ENCODE measurements around the gene UCP2. TPM values are rescaled to one million over a fixed set of nuclear protein-coding genes. Genes with fewer than 3 reads are reported as not detected.

The UCP2 gene
- total RNA-seq, 1 experiment from 2014 or later, result 54.0 TPM

- DNase-seq (ENCODE audit: low spot score), result no peak
- no peak overlapping the region for H3K4me3 Mint-ChIP-seq
- CTCF ChIA-PET, result interaction anchor here (0.6 kb wide), 1 partner anchor 81 kb away, joined by 5 read pairs; no protein-coding TSS in a partner anchor
- ATAC-seq, result no peak
- peaks cover 15% of the 10 kb centered on the region for H3K4me1 Mint-ChIP-seq
- TF ChIP-seq ETV6 (CRISPR knock-in tag; IDR thresholded peaks at IDR 0.05), result no peak
- TF ChIP-seq ZNF263 (CRISPR knock-in tag; IDR thresholded peaks at IDR 0.05; ENCODE audit: low read depth), result no peak
- no peak for TF ChIP-seq NFE2L1 (CRISPR knock-in tag; IDR thresholded peaks at IDR 0.05)
- TF ChIP-seq STAT6 (CRISPR knock-in tag; conservative IDR thresholded peaks at IDR 0.05; ENCODE audit: low read depth), result no peak
- no peak for TF ChIP-seq IRF1 (CRISPR knock-in tag; IDR thresholded peaks at IDR 0.05)
- TF ChIP-seq PREB (CRISPR knock-in tag; IDR thresholded peaks at IDR 0.05; ENCODE audit: borderline replicate concordance), result no peak
- no peak for TF ChIP-seq SMAD3 (CRISPR knock-in tag; IDR thresholded peaks at IDR 0.05; ENCODE audit: borderline replicate concordance)
- no peak for TF ChIP-seq ATF2 (CRISPR knock-in tag; IDR thresholded peaks at IDR 0.05; ENCODE audit: borderline replicate concordance, low read depth)
- no peak for TF ChIP-seq ZNF232 (CRISPR knock-in tag; IDR thresholded peaks at IDR 0.05)
- TF ChIP-seq PRDM15 (CRISPR knock-in tag; IDR thresholded peaks at IDR 0.05), result no peak
- no peak for TF ChIP-seq HMGXB4 (CRISPR knock-in tag; IDR thresholded peaks at IDR 0.05)
- TF ChIP-seq ZBTB43 (CRISPR knock-in tag; IDR thresholded peaks at IDR 0.05), result no peak
- TF ChIP-seq RORB (CRISPR knock-in tag; IDR thresholded peaks at IDR 0.05), result no peak
- no peak for TF ChIP-seq HMGA2 (CRISPR knock-in tag; IDR thresholded peaks at IDR 0.05)
- TF ChIP-seq ZNF671 (CRISPR knock-in tag; IDR thresholded peaks at IDR 0.05), result no peak
- no peak for TF ChIP-seq ZNF416 (CRISPR knock-in tag; IDR thresholded peaks at IDR 0.05)
- peaks cover 27% of the 10 kb centered on the region for H3K27me3 Mint-ChIP-seq (ENCODE audit: low read depth)
- no peak overlapping the region for H3K27ac Mint-ChIP-seq
- no peaks in the 10 kb centered on the region for H3K9me3 Mint-ChIP-seq
- POLR2A ChIA-PET, result no interaction called here
- H3K36me3 Mint-ChIP-seq, result no peaks in the 10 kb centered on the region
These were observed 21.3 kb downstream of the UCP2 start for GRCh38 chr11:73961321-73961720.

Measured in WTC11 (cell line).